Hepatocyte (in vitro differentiated cells): ENCODE results near the gene TMEM33.

Source experiments
- EZH2 ChIP-seq: fragments of 200-600 bp; sonication (generic); IDR thresholded peaks from 2 replicates; pipeline ENCODE4 v1.6.1; 2016; ENCODE audit warnings: antibody characterized with exemption, mild to moderate bottlenecking, borderline replicate concordance
- TF ChIP-seq, protein P1 (sequence below): fragments of 200-600 bp; sonication (generic); IDR thresholded peaks from 2 replicates; pipeline ENCODE4 v1.5.1; 2016; ENCODE audit warnings: antibody characterized with exemption, mild to moderate bottlenecking; ENCODE audit not compliant: poor library complexity

DNA sequence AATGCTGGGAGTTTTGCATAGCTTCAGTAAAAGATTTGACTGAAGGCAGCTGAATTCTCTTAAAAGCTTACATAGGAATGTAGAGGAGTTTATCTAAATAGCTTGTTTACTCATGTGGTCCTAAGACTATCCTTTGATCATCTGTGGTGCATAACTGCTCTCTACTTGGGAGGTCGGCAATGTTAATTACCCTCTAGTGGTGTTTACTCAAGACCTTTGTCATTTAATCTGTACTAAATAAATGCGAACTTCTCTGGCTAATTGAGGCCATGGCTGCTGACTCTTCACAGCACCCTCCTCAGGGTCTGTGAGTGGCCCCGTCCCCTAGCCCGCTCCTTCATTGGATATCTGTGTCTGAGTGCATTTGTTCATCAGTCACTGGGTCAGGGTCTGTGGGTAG is 13.8 kb upstream of the TMEM33 start:
- no peak for TF ChIP-seq EZH2
- TF ChIP-seq, protein P1, sequence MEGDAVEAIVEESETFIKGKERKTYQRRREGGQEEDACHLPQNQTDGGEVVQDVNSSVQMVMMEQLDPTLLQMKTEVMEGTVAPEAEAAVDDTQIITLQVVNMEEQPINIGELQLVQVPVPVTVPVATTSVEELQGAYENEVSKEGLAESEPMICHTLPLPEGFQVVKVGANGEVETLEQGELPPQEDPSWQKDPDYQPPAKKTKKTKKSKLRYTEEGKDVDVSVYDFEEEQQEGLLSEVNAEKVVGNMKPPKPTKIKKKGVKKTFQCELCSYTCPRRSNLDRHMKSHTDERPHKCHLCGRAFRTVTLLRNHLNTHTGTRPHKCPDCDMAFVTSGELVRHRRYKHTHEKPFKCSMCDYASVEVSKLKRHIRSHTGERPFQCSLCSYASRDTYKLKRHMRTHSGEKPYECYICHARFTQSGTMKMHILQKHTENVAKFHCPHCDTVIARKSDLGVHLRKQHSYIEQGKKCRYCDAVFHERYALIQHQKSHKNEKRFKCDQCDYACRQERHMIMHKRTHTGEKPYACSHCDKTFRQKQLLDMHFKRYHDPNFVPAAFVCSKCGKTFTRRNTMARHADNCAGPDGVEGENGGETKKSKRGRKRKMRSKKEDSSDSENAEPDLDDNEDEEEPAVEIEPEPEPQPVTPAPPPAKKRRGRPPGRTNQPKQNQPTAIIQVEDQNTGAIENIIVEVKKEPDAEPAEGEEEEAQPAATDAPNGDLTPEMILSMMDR, result no peak
